HEK293T (cell line): ENCODE results near the gene METTL24.

ENCODE experiments used
- BHLHE40 ChIP-seq: fragments of 450-650 bp; IDR thresholded peaks from 2 replicates; pipeline ENCODE4 v1.6.1; 2016; ENCODE audit warnings: mild to moderate bottlenecking, moderate library complexity, borderline replicate concordance
- FOXA1 ChIP-seq: fragments of 450-650 bp; IDR thresholded peaks from 2 replicates; pipeline ENCODE4 v1.6.1; 2016; ENCODE audit warnings: mild to moderate bottlenecking
- FOXK2 ChIP-seq: fragments of 450-650 bp; IDR thresholded peaks from 2 replicates; pipeline ENCODE4 v1.6.1; 2016; ENCODE audit warnings: mild to moderate bottlenecking
- FOXM1 ChIP-seq: fragments of 450-650 bp; IDR thresholded peaks from 2 replicates; pipeline ENCODE4 v1.6.1; 2017; ENCODE audit warnings: mild to moderate bottlenecking, borderline replicate concordance
- HDGF ChIP-seq: fragments of 450-650 bp; IDR thresholded peaks from 2 replicates; pipeline ENCODE4 v1.6.1; 2017; ENCODE audit warnings: antibody characterized with exemption, borderline replicate concordance
- SP1 ChIP-seq: fragments of 450-650 bp; IDR thresholded peaks from 2 replicates; pipeline ENCODE4 v1.6.1; 2017

GRCh38 chr6:110298411-110298810 is 59.7 kb downstream of the METTL24 start:
- TF ChIP-seq SP1: no peak
- no peak for TF ChIP-seq BHLHE40
- no peak for TF ChIP-seq HDGF
- no peak for TF ChIP-seq FOXM1
- TF ChIP-seq FOXK2: no peak
- no peak for TF ChIP-seq FOXA1
